NCI-H524 (cell line): ENCODE measurements around the gene TTLL12.

Experiments used
- DNase-seq, 2 experiments: peaks; one replicate each; lab custom pipeline; 2025; lab: John Stamatoyannopoulos, UW

The TTLL12 gene

DNA sequence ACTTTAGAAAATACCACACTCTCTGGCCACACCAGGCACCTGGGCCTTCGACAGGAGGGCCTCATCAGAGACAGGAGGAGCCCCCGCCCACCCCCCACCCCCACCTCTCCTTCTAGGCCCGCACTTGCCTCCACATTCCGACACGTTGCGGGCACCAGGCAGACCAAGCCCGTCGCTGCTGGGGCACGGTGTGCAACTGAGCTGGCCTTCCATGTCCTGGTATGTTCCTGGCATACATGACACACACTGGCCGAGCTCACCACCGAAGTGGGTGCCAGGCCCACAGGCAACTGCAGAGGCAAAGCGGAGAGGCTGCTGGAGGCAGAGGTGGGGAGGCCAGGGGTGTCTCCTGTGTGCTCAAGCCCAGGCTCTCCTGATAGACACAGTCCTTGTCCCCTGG, 27.0 kb upstream of the TTLL12 start:
- DNase-seq = no peak

DNA sequence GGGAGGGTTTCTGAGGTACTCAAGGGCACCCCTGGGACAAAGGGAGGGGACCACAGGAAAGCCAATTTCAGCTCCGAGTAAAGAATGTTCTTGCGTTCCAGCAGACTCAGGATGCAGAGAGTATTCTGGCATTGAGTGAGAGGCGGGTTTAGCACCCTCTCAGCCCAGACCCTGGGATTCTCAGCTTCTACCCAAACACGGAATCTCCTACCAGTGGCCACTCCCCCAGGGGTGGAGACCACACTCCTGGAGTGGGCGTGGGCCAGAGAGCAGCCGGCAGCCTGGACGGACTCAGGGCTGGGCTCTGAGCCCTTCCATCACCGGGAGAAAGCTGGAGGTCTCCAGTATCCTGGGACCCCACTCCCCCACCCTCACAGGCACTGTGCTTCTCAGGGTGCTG, 26.1 kb upstream of the TTLL12 start:
- DNase-seq = no peak

DNA sequence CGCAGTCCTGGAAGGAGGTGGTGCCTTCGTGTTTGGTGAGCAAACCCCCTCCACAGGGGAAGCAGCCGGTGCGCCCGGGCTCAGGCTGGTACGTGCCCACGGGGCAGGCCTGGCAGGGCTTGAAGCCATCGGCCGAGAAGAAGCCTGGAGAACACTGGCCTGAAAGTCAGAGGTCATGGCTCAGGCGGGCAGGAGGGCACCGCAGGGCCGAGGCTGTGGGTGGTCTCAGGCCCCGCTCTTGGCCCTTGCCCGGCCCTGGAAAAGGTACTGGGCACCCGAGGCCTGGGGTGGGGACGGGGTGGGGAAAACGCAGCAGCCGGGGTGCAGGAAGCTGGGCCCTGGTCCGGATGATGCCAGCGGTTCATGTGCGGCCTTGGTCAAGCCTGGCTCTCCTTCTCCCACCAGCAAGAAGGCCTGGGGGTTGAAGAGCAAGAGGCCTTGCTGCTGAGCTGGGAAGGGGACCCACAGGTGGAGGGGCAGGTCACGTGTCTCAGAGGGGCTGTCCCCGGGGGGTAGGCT, 25.6 kb upstream of the TTLL12 start:
- DNase-seq = no peak

DNA sequence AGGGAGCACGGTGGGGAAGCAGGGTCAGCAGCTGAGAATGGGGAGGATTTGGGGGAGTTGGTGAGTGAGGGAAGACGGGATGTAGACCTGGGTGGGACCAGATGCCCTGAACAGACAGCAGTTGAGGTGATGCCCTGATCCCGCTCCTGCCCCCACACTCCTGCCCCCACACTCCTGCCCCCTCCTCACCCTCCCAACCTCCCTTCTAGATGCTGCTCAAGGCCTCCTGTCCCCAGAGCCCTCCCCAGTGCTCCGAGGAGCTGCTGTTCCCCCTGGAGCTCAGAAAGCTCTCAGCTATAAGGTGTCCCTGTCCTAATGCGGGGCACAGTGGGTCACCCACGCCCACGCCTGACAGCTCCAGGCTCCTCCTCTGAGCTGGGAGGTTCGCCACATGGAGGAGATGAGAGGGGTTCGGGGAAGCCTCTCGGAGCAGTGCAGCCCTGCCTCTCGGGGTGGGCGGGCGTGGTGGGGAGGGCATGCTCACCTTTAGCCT, 25.1 kb upstream of the TTLL12 start:
- DNase-seq = no peak

DNA sequence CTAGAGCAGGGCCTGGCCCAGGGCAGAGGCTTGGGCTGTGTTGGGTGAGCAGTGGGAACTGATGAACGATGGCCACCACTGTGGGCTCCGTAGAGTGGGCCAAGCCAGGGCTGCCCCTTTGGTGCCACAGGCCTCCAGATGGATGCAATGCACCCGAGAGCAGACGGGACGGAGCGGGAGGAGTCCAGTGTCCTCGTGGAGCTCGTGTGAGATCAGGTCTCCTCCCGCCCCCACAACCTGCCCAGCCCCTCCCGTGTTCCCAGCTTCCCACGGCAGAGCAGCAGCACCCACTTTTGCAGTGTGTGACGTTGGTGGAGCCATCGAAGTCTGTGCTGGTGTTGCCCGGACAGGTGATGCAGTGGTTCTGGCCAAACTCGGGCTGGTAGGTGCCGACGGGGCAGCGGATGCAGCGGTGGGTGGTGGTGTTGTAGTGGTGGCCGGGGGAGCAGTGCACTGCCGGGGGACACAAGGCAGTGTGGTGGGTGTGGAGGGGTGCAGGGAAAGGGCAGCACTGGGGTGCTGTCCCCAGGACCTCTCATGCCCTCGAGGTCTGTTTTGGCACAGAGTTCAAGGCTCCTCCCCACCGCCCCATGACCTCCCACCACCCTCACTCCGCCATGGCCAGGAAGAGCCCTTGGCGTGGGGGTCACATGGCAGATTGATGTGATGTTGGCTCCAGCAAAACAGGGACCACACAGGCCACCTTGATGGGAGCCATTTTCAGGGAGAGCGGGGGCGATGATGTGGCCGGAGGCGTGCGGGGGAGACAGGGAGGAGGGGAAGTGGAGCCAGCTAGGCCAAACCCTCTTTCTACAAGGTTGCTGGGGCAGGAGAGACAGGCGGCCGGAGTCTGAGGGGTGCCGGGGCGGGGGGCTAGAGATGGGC, 23.9 kb upstream of the TTLL12 start:
- no peak for DNase-seq

DNA sequence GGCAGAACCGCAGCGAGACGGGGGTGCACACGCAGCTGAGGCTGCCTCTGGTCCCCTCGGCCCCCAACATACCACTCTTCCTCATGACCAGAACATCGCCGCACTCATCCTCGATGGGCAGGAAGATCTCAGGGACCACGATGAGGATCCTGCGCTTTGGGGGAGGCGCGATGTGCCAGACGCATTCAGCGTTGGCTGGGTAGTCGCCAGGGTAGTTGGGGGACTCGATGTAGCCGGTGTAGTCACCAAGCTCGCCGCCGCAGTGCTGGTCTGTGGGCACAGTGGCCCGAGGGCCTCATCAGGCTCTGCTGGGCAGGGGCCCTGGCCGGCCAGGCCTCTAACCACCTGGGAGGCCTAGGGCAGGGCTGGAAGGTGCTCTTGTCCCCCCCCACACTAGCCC, 23.0 kb upstream of the TTLL12 start:
- no peak for DNase-seq

DNA sequence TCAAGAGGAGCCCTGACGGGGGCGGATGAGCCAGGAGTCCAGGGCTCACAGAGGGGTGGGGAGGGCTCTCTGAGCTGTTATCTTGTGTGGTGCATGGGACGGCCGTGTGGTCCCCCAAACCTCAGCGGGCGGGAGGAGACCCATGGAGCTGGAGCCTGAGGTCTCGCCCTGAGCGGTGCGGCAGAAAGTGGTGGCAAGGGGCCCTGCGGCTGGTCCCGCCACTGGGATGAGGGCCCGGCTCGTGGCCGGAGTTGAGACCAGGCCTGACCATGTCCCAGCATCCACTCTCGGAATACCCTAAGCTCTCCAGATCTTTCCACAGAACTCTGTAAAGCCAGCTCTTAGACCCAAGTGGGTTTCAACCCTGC, 22.6 kb upstream of the TTLL12 start:
- no peak for DNase-seq

DNA sequence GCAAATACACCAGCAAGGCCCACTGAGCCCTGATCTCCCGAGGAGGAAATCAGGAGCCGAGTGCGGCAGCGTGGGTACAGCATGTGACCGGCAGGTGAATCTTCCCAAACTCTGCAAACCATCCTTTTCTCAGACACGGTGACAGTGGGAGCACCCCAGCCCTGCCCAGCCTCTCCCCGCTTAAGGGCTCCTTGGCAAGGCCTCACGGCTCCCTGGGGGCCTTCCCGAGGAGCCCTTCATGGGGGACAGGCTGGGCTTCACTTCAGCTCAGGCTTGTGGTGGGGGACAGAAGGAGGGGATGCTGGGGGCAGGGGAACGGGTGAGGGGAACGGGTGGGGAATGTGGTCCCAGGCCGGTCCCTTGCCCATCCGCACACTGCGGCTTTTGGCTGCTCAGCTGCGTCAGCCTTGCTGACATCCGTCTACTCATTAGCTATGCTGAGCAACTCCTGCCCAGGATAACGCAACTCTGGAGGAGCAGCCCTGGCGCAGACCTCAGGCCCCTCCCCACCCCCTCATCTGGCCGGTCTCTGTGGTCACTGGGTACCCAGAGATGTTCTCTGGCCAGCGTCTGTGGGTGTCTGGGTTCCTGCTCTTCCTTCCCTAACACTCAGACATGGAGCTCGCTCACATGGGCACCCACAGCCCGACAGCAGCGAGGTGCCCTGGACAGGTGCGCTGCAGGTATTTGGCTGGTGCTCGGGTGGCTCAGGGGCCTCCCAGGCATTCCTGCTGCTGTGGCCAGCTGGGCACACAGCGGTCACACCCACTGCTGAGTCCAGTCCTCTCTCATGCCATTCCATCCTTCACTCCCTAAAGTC, 22.0 kb upstream of the TTLL12 start:
- DNase-seq = no peak

DNA sequence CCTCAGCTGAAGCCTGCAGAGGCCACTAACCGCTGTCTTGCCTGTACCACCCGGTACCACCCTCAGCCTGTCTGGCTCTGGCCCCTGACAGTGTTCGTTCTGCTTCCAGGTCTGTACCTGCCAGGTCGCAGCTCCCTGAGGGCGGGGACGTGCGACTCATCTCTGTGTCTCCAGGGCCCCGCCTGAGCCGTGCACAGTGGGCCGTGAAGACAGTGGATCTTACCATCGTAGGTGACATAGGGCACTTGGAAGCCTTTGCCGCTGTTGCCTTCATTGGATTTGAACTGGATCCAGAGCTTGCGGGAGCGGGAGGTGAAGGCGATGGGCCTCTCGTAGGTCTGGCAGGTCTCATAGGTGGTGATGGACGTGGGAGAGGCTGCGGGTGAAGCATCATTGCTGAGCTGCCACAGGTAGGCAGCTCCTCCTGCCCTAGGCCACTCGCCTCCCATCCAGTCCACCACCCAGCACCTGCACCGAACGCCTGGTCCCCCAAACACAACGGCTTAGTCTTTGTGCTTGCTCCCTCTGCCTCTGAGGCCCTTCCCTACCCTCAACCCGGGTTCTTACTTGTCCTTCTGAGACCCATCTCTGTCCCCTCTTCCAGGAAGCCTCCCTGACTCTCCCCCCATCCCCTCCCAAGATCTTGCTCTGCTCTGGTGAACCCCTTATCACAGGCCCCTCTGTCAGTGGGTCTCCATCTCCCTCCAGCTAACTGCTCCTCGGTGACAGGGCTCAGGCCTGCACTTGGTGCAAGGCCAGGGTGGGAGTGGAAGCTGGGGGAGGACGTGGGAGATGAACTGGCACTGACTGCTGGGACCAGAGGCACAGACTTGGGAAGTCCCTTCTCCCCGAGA, 21.1 kb upstream of the TTLL12 start:
- DNase-seq = no peak

DNA sequence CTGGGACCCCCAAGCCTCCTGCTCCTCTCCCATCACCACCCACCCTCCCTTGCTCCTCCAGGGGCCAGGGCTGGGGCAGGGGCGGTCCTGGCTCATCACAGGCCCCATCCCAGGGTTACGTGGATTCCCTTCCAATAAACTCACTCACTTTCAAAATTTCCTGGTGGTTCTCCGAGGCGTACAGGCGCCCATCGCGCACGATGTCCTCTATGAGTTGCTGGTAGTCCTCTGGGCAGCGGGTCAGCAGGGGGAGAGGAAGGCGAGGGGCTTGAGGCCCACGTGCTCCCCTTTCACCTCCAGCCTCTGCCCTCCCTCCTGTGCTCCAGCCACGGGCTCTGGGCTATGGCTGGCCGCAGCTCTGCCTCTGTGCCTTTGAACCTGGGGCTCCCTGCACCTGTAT, 20.5 kb upstream of the TTLL12 start:
- no peak for DNase-seq

DNA sequence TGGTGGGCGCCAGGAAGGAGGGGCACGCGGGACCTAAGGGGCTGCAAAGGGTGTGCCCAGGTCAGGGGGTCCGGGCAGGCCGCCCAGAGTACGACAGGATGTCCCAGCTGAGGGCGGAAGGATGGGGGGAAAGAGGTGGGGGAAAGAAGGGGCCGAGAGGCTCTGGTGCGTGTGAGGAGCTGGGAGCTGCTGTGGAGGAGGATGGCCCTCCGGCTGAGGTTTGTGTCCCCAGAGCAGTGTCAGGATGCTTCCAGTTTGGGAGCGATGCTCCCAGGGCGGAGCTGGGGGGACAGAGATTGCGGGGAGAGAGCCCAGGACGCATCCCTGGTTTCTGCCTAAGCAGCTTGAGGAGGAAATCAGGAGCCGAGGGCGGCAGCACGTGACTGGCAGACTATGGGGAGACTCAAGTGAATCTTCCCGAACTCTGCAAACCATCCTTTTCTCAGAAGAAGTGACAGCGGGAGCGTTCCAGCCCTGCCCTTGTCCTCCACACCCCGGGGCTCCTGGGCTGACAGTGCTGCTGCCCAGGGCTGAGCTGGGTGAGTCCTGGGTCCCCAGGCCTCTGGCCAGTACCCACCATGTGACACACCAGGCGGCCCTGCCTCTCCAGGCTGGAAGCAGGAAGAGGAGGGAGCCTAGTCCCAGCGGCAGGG, 19.7 kb upstream of the TTLL12 start:
- no peak for DNase-seq

DNA sequence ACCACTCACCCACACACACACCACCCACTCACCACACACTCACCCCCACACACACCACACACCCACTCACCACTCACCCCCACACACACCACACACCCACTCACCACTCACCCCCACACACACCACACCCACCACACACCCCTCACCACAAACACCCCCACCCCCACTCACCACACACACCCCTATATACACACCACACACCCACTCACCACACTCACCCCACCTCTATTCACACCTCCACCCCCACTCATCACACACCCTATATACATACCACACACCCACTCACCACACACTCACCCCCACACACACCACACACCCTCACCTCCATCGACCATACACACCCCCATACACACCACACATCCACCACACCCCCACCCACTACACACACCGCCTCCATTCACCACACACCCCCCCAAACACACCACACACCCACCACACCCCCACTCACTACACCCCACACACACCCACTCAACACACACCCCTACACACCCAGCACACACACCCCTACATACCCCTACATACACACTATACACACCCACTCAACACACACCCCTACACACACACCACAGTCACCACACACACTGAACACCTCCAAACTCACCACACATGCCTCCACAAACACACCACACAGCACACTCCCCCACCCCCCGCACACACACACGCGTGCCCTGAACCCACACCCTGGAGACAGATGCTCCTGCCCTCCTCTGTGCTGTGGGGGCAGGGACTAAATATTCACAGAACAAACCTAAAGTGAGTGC, 19.0 kb upstream of the TTLL12 start:
- no peak for DNase-seq

DNA sequence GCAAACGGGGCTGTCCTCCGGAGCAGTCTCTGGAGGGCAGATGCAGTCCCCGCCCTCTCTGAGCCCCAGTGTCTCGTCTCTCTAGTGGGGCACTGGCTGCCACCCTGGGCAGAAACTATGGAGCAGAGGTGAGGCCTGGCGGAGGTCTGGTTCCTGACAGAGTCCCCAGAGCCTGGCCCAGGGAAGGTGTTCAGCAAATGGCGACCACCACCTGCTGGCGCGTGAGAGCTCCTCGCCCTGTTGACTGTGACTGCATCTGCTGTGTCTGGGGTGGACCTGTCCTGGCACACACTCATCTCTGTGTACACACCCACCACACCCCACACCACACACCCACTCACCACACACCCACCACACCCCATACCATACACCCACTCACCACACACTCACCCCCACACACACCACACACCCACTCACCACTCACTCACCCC, 18.3 kb upstream of the TTLL12 start:
- DNase-seq = no peak

DNA sequence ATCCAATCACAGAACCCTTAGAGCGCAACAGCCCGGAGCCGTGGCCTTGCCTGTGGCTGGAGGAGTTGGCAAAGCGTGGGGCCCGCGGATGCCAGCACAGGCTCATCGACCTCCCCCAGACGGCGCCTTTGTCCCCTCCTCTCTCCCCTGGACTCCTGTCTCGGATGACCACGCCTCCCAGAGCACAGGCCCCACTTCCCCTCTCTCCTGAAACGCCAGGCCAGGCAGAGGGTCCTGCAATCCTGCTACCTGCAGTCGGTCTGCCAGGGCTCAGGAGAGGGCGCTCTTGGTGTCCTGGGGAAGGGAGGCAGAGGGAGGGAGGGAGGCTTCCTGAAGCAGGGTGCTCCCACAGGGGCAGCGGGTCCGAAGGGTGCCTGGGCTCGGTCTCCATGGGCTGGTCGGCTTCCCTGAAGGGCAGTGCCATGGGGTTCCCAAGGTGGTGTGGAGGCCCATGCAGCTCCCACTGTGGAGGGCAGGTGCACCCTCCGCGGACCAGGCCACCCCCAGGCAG, 16.6 kb upstream of the TTLL12 start:
- DNase-seq = no peak

DNA sequence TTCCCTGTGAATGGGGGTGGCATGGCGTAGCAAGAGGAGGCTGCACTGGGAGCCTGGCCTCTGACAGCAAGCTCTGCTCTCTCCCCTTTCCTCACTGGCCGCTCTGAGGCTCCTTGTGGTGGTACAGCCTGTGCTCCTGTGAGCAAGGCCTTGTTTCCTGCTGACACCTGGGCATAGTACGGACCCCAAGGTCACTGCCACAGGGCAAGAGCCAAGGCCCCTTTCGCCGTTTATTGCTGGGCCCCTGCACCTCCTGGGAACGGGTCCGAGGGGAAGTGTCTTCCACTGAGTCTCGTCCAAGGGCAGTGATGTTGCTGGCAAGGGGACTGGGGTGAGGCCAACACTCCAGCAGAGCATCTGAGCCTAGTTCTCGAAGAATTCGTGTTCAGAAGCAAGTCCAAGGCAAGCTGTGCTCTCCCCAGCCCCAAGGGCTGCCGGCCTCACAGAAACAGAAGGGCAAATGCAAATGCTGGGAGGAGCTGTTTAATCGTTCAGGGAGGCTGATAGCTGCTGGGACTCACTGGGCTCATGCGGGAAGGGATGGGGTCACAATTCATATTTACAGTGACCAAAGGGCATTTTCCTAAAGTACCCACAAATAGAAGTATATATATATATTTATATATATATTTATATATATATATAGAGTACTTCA, 15.9 kb upstream of the TTLL12 start:
- no peak for DNase-seq

DNA sequence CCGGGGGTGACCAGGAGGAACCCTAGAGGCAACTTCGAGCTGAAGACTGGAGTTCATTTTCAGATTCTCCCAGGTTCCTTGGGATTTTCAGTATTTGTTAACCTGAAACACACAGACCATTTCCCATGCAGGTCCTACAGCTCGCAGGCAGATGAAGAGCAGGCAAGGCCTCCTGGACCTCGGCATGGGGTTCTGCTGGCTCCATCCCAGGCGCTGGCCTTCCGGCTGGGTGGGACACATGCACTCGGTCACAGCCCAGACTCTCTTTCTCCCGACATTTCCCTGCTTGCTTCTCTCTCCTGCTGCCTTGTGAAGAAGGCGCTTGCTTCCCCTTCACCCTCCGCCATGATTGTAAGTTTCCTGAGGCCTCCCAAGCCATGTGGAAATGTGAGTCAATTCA, 15.4 kb upstream of the TTLL12 start:
- no peak for DNase-seq

DNA sequence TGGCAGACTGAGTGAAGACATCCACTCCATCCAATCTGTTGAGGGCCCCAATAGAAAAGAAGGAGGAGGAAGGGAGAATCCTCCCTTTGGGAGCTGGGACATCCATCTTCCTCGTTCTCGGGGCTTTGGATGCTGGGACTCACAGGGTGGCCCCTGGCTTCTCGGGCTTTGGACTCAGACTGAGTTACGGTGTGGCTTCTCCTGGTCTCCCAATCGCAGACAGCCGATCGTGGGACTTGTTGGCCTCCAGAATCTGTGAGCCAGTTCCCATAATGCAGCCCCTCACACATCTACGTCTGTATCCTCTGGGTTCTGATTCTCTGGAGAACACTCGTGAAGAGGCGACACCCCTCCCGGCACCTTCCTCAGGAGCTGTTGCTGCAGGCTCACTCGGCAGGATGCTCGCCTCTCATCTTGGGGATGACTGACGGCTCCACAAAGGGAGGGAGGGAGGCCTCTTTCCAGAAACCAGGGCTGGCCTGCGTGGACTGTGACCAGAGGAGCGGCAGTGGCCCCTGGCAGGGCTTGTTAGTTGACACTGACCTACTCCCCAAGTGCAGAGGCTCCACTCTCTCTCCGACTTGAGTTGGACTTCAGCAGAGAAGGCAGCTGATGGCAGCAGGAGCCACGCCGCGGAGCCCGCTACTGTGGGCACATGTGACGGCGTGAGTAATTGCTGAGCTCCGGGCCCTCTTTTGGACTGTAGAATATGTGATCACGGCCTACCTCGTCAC, 14.7 kb upstream of the TTLL12 start:
- no peak for DNase-seq

DNA sequence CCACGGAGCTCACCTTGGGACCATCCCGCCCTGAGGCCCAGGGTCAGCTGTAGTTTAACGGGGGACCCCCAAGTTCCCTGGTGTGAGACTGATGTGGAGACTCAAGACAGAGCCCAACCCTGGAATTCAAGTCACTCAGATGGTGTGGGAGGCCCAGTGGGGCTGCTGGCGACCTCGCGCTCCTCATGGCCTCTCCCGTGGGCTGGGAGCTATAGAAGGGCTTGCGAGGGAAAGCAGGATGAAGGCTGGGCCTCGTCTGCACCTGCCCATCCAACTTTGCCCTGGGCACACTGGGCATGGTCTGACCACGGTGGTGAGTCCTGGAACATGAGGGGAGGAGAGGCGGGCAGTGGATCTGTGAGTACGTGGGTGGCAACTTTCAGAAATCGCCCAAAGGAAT, 13.6 kb upstream of the TTLL12 start:
- no peak for DNase-seq

DNA sequence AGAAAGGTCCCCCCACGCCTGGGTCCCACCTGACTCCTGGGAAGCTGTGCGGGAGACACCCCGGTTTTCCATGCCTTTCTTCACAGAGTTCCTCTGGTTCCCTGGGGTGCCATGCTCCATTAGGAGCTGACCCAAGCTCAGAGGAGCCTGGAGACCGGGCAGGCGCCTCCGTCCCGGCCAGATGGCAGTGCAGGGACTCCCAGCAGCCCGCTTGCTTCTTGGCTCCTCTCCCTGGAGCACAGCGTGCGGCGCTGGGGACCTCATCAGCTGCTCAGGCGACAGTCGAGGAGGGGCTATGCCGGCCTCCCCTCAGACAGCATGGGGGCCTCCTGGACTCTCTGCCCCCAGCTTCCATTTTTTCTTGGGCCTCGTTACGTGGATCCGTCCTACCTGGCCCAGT, 13.1 kb upstream of the TTLL12 start:
- DNase-seq = no peak
